NCI-H187 (cell line): ENCODE data around the gene SYNE1.
"Not testable (repeated sequence)": the region's sequence is repeated elsewhere in the genome, so short reads cannot be mapped to it uniquely, and the experiment has no call there.

Experiments used
- DNase-seq, 2 experiments: peaks; one replicate each; lab custom pipeline; 2025; lab: John Stamatoyannopoulos, UW

The SYNE1 gene

DNA sequence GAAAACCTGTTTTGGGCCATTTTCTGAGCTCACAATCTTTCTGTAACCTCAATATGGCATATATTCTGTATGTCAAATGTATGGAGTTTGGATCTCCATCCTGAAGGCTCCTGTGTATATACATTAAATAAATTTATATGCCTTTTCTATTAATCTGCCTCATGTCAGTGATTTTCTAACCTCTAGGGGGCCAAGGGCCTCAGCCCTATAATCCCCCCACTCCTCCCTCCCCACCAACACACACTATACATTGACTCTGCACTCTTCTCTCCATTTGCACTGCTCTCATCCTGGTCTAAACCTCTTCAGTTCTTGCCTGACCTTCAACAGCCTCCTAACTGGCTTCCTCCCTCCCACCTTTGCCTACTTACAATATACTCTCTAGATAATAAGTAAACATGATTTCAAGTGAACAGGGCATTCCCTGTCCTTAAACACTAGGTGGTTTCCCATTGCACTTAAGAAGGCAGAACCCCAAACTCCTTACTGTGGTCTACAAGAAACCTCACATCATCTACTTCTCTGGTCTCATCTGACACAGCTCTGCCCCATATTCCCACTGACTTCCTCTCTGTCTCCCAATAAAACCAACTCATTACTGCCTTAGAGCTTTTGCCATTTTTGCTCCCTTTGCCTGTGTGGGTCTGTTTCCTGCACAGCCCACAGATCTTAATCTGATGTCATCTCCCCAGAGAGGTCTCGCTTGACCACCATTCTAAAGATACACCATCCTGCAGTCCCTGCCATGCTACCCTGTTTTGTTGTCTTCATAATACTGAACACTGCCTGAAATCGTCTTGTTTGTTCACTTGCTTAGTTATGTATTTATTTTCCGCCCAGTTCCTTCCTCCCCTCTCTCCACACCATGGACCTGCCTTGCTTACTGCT is 213.7 kb downstream of the SYNE1 start:
- DNase-seq = no peak

GRCh38 chr6:152421496-152421895 is 215.7 kb downstream of the SYNE1 start:
- DNase-seq = not testable (repeated sequence)

DNA sequence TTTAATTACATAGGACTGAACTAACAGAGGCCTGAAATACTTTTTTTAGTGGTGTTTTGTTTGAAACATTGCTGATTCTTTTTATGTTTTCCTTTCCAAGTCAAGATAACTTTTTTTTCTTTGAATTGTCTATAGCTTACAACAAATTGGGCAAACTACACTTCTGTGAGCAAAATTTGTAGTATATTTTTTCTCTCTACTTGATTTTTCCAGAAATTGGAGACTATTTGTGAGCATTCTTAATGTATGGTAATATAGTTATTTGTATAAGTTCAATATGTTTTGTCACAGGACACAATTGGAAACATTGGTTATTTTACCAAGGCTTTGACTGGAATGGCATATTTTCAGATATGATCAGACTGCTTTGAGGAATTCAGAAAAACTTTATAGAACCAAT is 216.5 kb downstream of the SYNE1 start:
- no peak for DNase-seq

GRCh38 chr6:152418551-152418950 is 218.6 kb downstream of the SYNE1 start:
- no peak for DNase-seq

DNA sequence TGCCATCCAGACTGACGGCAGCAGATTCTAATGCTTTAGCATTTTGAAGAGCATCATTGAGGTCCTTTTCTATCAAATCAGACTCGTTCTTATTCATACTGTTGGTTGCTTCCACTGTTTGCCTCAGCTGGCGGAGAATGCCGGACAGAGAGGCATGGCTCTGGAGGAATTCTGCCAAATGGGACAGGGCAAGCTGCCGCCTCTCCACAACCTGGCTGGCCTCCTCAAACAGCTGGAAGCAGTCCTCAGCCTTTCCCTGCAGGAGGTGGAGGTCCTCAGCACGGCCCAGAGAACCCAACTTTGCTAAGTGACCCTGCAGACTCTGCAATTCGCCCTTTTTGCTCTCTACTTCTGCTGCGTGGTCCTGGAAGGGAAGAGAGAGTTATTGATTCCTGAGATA is 220.5 kb downstream of the SYNE1 start:
- DNase-seq = no peak

DNA sequence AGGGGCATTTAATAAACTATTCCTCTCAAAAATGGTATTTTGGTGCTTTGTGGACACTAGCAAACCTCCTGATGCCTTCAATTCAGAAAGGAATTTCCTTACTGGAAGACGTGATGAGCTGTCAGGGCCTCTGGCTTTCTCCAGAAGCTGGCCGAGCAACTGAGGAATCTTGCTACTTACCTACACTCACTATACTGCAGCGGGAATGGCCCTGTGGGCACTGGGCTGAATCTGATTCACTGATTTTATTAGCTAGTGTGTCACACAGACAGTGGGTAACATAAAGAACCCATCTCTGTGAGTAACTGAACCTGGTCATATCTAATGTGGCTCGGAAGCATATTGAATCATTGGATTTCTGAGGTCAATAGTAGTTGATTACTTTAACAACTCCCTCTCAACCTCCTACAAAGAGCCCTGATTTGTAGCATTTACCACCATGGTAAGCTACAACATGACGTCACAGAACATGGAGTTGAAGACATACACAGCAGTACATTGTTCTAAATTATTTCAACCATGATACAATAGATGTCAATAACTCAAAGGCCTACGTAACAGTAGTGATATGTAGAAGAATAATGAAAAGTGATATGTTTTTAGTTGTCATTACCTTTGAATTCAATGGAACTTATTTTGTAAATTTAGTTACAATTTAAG is 232.1 kb downstream of the SYNE1 start:
- no peak for DNase-seq

DNA sequence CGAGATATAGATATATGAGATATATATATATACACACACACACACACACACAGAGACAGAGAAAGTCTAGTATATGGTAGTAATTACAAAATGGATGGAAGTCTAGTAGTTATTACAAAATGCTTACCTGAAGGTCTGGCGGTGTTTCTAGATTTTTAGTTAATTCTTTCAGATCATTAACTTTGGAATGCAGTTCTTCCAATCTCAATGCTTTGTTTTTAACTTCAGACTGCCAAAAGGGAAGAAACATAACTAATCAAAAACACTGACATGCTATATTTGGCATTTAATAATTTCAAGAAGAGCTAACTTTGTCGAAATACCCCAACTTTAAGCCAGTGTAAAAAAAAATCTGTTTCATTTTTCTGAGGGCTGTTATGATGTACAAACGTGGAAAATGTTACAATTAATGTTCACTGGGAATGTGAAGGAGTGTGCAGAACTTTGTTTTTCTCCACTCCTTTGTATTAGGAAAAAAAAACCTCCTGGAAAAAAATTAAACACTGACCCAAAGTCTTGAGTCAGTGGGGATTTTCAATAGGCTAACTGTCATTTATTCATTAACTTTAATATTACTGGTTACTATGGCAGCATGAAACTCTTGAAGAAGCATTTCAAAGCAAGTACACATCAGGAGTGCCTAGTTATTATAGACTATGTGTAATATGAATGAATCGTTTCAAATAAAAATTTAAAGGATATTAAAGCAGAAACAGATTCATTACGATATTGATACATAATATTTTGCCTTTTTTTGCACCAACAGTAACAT is 232.9 kb downstream of the SYNE1 start:
- DNase-seq = no peak

DNA sequence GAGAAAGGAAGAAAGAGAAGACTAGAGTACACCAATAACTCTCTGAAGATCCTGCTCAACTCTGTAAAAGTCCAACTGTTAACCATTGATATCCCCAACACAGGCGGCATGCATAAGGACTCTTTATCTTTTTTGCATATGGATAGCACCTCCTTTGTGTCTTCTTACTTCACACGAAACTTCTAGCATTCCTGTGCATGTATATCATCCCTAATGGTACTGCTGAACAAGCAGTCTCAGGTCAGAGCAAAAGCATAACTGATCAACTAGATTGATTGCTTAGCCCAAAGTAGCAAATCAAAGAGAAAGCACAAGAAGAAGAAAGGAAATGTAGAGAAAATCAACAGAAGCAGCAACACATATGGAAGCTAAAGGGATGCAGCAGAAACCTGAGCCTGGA is 234.4 kb downstream of the SYNE1 start:
- no peak for DNase-seq

DNA sequence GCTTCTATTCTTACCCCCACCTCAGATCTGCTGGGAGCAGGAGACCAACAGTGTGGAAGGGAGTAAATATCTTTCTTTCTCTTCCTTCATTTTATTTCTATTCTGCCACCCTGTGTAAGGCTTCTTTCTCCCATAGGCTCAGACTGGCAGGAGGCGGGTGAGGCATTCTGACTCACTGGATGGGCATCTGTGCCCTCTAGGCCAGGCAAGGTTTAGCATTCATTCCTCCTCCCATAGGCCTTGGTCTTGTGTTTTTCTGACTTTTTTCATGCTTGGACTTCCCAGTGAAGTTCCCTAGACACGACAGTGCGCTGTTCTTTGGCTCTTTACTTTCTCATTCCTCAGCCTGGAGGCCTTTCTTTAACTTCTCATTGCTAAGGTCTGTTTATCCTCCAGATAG is 235.2 kb downstream of the SYNE1 start:
- no peak for DNase-seq

DNA sequence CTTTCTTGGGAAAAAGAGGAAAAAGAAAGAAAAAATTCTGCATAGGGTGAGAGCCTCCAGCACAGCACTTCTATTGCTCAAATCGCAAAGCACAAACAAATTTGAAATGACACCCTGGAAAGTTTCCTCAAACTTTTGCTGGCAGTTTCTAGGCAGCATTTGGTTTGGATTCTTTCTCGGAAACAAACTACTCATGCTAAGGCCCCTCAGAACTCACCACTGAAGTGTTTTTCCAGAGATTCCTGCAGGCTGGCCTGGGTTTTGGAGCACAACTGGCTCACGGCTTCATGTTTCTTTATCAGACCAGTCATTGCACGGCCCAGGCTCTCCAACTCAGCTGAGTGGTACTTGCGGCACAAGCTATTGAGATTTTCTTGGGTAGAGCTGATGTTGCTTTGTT is 237.8 kb downstream of the SYNE1 start:
- DNase-seq = no peak

DNA sequence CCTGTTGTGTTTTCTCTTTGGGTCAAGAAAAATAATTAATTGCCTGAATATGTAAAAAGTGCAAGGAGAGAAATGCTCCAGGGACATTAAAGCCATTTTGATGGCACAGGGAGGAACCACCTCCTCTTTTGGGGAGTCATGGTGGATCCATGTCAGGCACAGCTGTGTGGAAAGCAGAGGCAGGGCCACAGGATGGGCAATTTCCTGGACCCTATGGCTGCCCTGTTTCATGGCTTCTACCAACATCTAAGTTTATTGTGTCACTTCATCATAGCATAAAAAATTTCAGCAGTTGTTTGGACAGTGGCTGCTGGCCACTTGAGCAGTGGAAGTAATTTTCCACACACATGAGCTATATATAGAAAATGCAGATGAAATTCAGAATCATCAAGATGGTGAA is 238.2 kb downstream of the SYNE1 start:
- DNase-seq = no peak

- DNase-seq = no peak
Measured at GRCh38 chr6:152398316-152398715, 238.8 kb downstream of the SYNE1 start.

DNA sequence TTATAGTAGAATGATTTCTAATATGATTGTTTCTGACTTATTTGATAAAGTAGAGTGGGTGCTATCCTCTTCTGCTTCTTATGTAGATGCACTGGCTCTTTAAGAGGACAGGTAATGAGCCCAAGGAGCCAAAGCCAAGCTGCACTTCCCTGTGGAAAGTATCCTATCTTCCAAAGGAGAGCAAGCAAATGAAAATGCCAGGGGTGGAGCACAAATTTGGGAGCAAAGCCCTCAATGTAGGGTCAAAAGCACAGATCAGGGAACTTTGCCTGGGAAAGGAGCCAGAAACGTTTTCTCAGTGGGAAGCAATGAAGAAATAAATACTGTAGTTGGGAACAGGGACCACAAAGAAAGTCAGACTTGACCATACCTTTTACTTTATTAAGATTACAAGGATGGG is 242.9 kb downstream of the SYNE1 start:
- DNase-seq = no peak

DNA sequence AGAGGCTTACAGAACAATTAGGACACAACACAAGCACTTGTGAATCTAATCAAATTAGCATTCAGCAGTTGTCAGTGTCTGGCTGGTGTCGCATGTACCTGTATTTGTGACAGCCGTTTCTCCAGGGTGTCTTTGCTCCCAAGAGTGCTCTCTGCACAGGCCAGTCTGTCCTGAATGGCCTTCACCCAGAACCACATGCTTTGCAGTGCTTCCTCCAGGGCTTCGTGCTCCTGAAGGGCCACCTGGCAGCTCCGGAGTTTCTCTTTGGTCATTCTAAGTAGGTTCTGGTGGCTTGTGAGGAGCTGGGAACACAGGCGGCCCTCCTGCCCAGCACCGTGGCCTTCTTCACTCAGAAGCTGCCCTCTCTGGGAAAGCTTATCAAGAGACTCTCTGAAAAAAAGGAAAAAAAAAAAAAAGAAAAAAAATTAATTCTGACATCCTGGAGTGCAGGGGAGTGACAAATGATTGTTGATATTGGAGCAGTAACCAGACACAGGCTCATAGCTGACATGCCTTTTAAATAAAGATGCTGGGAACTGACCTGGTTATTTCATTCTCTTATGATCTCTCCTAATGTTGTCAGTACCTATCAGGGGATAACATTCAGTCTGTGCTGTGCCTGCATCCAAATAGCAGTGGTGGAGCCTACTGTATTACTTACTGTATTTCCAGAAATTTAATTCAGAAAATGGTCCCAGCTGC is 245.8 kb downstream of the SYNE1 start:
- no peak for DNase-seq

DNA sequence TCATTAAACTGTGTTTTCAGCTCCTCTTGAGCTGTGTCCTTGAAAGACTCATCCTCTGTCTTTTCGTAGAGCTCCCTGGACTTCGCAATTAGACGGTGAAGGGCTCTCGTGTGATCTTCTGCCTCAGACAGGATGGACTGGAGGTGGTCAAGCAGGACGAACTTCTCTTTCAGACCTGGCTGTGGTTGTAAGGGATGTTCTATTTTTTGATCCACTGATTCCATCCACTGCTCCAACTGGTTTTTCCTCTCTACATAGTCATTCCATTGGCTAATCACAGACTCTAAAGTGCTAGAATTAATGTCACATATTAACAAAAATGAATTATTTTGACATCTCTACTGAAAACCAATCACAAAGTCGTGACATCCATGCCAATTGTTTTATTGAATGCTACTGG is 250.1 kb downstream of the SYNE1 start:
- DNase-seq = no peak

- no peak for DNase-seq
Measured at GRCh38 chr6:152386131-152386530, 251.0 kb downstream of the SYNE1 start.

GRCh38 chr6:152380993-152381898 is 255.9 kb downstream of the SYNE1 start:
- no peak for DNase-seq

DNA sequence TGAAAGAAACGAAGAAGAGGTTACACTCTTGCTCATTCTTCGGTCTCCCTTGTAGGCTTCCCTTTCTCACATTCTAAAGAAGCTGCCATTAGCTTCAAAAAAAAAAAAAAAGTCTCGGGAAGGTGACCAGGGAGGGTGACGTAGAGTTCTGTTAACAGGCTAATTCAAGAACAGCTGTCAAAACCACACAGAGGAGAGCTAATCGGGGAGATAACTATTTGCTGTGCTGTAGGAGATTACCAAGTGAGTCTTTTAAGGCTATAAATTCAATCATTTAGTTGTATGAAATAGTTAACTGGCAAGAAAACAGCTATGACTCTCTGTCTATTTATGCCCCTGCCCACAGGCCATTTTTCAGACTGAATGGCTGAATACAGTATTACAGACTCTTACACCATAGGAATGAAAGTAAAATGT is 256.8 kb downstream of the SYNE1 start:
- DNase-seq = no peak

DNA sequence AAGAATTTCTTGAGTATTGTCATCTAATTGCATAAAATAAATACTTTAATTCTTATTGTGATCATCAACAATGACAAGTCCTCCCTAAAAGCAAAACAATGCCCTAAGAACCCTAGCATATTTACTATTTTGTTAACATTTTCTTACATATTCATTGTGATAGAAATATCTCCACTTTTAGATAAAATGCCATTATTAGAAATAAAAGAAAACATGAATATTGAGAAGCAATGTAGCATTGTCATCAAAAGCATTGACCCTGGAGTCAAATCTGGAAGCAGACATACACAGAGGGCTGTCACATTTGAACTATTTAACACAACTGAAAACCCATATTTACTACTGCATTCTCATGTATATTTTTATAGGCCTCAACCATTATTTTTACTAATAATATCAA is 257.7 kb downstream of the SYNE1 start:
- DNase-seq = no peak

GRCh38 chr6:152378169-152378568 is 259.0 kb downstream of the SYNE1 start:
- no peak for DNase-seq

GRCh38 chr6:152375197-152375596 is 262.0 kb downstream of the SYNE1 start:
- DNase-seq = no peak
